Endodermal cell (in vitro differentiated cells): Measurements from ENCODE around the gene SLC9A3. TPM values are rescaled to one million over a fixed set of nuclear protein-coding genes. Genes with fewer than 3 reads are reported as not detected.

Source experiments
- DNase-seq: peaks from one replicate; pipeline ENCODE4 v3.0.0-alpha.2; 2017
- H3K27ac ChIP-seq: 2 replicates; pipeline ENCODE4 v1.5.1; 2013; ENCODE audit warnings: mild to moderate bottlenecking, low read depth, low read length, moderate library complexity
- H3K27me3 ChIP-seq: 2 replicates; pipeline ENCODE4 v1.6.1; 2013; ENCODE audit warnings: mild to moderate bottlenecking, low read length, moderate library complexity; ENCODE audit not compliant: insufficient read depth, control insufficient read depth, poor library complexity, severe bottlenecking
- H3K36me3 ChIP-seq: 2 replicates; pipeline ENCODE4 v1.7.0; 2013; ENCODE audit warnings: mild to moderate bottlenecking, low read length, moderate library complexity; ENCODE audit not compliant: control insufficient read depth, insufficient read depth
- H3K4me1 ChIP-seq: one replicate; pipeline ENCODE4 v1.7.0; 2013; ENCODE audit warnings: low read length; ENCODE audit not compliant: control insufficient read depth, insufficient read depth
- H3K4me3 ChIP-seq: 2 replicates; pipeline ENCODE4 v1.5.1; 2013; ENCODE audit warnings: mild to moderate bottlenecking, low read length, moderate library complexity
- H3K9ac ChIP-seq: 2 replicates; pipeline ENCODE4 v1.6.1; 2013; ENCODE audit warnings: mild to moderate bottlenecking, low read length, moderate library complexity; ENCODE audit not compliant: poor library complexity, severe bottlenecking; ENCODE audit errors: extremely low read depth
- H3K9me3 ChIP-seq: 2 replicates; pipeline ENCODE4 v1.6.1; 2013; ENCODE audit warnings: mild to moderate bottlenecking, low read length, moderate library complexity; ENCODE audit not compliant: control insufficient read depth
- H3K27ac Mint-ChIP-seq: 2 replicates; pipeline ENCODE4 v1.8.0; 2020; ENCODE audit warnings: mixed read lengths
- H3K27me3 Mint-ChIP-seq: 2 replicates; pipeline ENCODE4 v1.8.0; 2021; ENCODE audit warnings: mild to moderate bottlenecking, mixed read lengths; ENCODE audit not compliant: insufficient read depth
- H3K36me3 Mint-ChIP-seq: 2 replicates; pipeline ENCODE4 v1.8.0; 2020; ENCODE audit warnings: low read depth, mixed read lengths
- H3K4me1 Mint-ChIP-seq: 2 replicates; pipeline ENCODE4 v1.8.0; 2020; ENCODE audit warnings: mixed read lengths
- H3K4me3 Mint-ChIP-seq: 2 replicates; pipeline ENCODE4 v1.8.0; 2020; ENCODE audit warnings: mild to moderate bottlenecking, moderate library complexity, mixed read lengths
- H3K9me3 Mint-ChIP-seq: 2 replicates; pipeline ENCODE4 v1.8.0; 2020; ENCODE audit warnings: mild to moderate bottlenecking, mixed read lengths
- CTCF ChIP-seq: fragments of 200-600 bp; sonication (generic); conservative IDR thresholded peaks from 2 replicates; pipeline ENCODE4 v1.5.0; 2021; ENCODE audit warnings: antibody characterized with exemption, mild to moderate bottlenecking
- WGBS, 2 experiments: methylation state at CpG; one replicate each; pipeline versions ENCODE4 v1.1.5 to v1.1.7; 2013; ENCODE audit warnings: missing lambda C conversion rate in 2 of 2, mixed read lengths in 1 of 2; ENCODE audit not compliant: insufficient coverage in 1 of 2, insufficient read length in 1 of 2; 5-methylcytosine and 5-hydroxymethylcytosine counted together
- total RNA-seq, 2 donors: library from RNA; stranded (reverse); fragmentation: NEBNext Ultra II Directional in 1 of 2; extraction: Animal tissue kit (Norgen Biotek cat#: 25700) in 1 of 2; gene quantifications; 2 replicates in 1 of 2; 3 replicates in 1 of 2; pipeline ENCODE4 v1.2.1, GENCODE V29; 2021

Gene SLC9A3
- total RNA-seq, 2 donors from 2014 or later, result 1.3 to 1.5 TPM

DNA sequence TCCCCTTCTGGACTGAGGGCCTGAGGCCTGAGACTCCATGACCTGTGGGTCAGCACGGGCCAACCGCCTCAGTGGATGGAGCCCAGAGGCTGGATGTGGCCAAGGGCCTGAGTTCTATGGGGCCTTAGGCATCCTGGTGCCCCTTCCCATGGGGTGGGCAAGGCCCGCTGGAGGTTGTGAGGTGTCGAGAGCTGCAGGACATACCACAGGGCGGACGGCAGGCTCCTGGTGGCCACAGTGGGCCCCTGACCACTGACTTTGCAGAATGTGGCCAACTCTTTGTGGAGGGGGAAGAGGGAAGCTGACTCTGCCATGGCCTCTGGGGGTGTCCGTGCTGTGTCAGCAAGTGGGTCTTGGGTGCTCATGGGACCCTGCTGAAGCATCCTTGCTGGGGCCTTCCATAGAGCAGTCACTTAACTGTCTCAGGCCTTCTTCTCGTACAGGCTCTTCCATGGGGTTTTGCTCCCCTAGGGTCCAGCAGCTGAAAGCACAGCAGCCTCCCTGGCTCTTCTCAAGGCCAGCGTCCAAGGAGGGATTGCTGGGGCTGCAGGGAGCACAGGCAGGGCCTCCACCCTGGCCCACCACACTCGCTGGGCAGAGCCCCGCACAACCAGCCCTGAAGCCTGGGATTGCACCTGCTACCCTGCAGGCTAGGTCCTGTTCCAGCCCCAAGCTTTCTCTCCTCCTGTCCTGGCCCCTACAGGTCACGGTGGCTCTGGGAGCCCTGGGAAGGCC lies 21.6 kb upstream of the SLC9A3 start:
- 93 to 97% methylated on average over 5 to 12 of the region's 12 CpGs for WGBS, 2 experiments
- Mint-ChIP-seq H3K9me3 (peaks cover 4% of the 10 kb centered on the region), H3K4me1 (no peaks in the 10 kb centered on the region), H3K36me3 (no peaks in the 10 kb centered on the region), H3K27ac (no peak overlapping the region), H3K27me3 (peaks cover 21% of the 10 kb centered on the region), H3K4me3 (no peak overlapping the region)
- Histone ChIP-seq H3K4me3 (no peak overlapping the region), H3K4me1 (no peaks in the 10 kb centered on the region), H3K27me3 (peaks cover 6% of the 10 kb centered on the region), H3K27ac (no peak overlapping the region), H3K36me3 (no peaks in the 10 kb centered on the region), H3K9ac (no peak overlapping the region), H3K9me3 (no peaks in the 10 kb centered on the region)
- no peak for TF ChIP-seq CTCF
- no peak for DNase-seq

DNA sequence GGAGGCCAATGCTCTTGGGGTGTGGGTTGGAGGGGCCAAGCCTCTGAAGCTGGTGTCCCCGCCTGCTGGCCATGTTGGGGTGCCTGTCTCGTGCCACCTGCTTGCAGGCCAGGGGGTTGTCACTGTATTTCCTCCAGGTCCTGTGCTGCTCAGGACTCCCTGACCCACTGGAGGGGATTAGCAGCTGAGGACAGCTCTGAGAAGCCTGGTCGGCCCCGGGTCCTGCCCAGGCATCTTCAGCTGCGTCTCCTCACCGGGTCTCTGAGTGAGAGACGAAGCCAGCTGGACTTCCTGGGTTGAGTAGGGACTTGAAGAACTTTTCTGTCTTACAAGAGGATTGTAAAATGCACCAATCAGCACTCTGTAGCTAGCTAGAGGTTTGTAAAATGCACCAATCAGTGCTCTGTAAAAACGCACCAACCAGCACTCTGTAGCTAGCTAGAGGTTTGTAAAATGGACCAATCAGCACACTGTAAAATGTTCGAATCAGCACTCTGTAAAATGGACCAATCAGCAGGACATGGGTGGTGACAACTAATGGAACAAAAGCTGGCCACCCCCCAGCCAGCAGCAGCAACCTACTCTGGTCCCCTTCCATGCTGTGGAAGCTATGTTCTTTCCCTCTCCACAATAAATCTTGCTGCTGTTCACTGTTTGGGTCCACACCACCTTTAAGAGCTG lies 20.6 kb upstream of the SLC9A3 start:
- DNase-seq, result no peak
- no peak overlapping the region for H3K4me3 Mint-ChIP-seq
- Histone ChIP-seq H3K9me3 (no peaks in the 10 kb centered on the region), H3K4me1 (peaks cover 3% of the 10 kb centered on the region), H3K27ac (no peak overlapping the region), H3K27me3 (peaks cover 1% of the 10 kb centered on the region), H3K9ac (no peak overlapping the region), H3K36me3 (no peaks in the 10 kb centered on the region), H3K4me3 (no peak overlapping the region)
- H3K9me3 Mint-ChIP-seq, result no peaks in the 10 kb centered on the region
- H3K36me3 Mint-ChIP-seq, result no peaks in the 10 kb centered on the region
- WGBS, 2 experiments, result 93% methylated on average over 8 to 9 of the region's 9 CpGs
- H3K27ac Mint-ChIP-seq, result no peak overlapping the region
- TF ChIP-seq CTCF, result no peak
- H3K27me3 Mint-ChIP-seq, result peaks cover 14% of the 10 kb centered on the region
- peaks cover 5% of the 10 kb centered on the region for H3K4me1 Mint-ChIP-seq

- H3K27me3 Mint-ChIP-seq, result peaks cover 12% of the 10 kb centered on the region
Observed at GRCh38 chr5:543755-544674, 19.8 kb upstream of the SLC9A3 start.

More at GRCh38 chr5:543755-544674, 19.8 kb upstream of the SLC9A3 start:
- no peak for TF ChIP-seq CTCF
- Mint-ChIP-seq H3K4me3 (no peak overlapping the region), H3K9me3 (no peaks in the 10 kb centered on the region), H3K4me1 (peaks cover 7% of the 10 kb centered on the region), H3K36me3 (no peaks in the 10 kb centered on the region), H3K27ac (no peak overlapping the region)
- Histone ChIP-seq H3K36me3 (no peaks in the 10 kb centered on the region), H3K9ac (no peak overlapping the region), H3K9me3 (no peaks in the 10 kb centered on the region), H3K27ac (no peak overlapping the region), H3K27me3 (no peaks in the 10 kb centered on the region), H3K4me3 (no peak overlapping the region), H3K4me1 (peaks cover 3% of the 10 kb centered on the region)
- no peak for DNase-seq
- 93% methylated on average over 21 to 30 of the region's 30 CpGs for WGBS, 2 experiments
